T-helper 2 cell treated with Interferon-gamma antibody and Interleukin-4, amounts not matched to agents 100 ng/mL and 5 ng/mL, for 36 hours (primary cell): ENCODE data around the gene FLNB. TPM values are rescaled to one million over a fixed set of nuclear protein-coding genes. Genes with fewer than 3 reads are reported as not detected.

ENCODE experiments used
- intact Hi-C: fragments of 100-400 bp; cut with micrococcal nuclease; formaldehyde crosslinking; loops from one replicate; pipeline ENCODE4 v1.15.1; 2023
- total RNA-seq: library from RNA; stranded (reverse); gene quantifications from 2 replicates; pipeline ENCODE4 v1.2.3, GENCODE V29; 2022

Gene FLNB
- total RNA-seq, 1 donor from 2014 or later = 63.1 TPM

GRCh38 chr3:58129041-58129770 is 121.0 kb downstream of the FLNB start:
- intact Hi-C loops = no loop called here

- intact Hi-C loops = no loop called here
These were observed 122.4 kb downstream of the FLNB start for GRCh38 chr3:58130591-58130990.

DNA sequence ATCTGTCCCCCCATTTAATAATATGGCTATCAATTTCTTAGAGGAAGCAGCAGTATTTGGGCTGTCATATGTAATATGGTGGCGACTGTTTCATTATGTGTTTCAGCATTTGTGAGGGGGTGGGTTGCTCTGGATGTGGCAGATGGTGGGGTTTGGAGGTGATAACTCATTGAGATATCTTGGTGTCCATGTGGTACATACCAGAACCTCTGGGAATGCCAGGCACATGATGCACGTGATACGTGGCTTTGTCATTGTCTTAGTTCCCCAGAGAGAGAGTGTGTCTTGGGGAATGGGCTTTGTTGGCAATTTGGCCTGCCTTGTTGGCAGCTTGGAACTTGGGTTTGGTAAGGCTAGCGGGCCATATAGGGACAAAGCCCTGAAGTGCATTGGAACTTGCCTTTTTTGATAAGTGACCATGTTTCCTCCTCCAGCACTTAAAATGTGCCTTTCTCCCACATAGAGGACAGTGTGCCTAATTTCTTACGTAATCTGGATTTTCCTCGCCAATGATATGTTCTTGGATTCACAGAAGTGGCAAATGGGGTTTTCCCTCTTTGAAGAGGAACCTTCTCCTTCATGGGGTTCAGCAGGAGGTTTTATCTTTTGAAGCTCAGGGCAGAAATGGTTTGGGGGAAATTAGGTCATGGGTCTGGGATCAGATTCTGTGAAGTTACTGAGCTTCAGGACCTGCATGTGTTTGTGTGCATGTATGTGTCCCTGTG is 123.0 kb downstream of the FLNB start:
- intact Hi-C loops = no loop called here

DNA sequence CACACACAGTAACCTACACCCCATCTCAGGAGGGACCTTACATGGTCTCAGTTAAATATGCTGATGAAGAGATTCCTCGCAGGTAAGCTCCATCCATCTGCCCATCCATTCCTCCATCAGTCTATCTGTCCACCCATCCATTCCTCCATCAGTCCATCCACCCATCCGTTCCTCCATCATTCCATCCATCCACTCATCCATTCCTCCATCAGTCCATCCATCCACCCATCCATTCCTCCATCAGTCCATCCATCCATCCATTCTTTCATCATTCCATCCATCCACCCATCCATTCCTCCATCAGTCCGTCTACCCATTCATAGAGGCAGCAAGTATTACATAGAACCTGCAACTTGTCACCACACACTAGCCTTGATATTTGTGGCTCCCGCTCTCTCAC is 124.6 kb downstream of the FLNB start:
- intact Hi-C loops = no loop called here

- intact Hi-C loops = no loop called here
These were observed 126.2 kb downstream of the FLNB start for GRCh38 chr3:58134468-58134867.

GRCh38 chr3:58135712-58136543 is 127.7 kb downstream of the FLNB start:
- intact Hi-C loops = no loop called here

- intact Hi-C loops = no loop called here
These were observed 129.1 kb downstream of the FLNB start for GRCh38 chr3:58137306-58137705.

DNA sequence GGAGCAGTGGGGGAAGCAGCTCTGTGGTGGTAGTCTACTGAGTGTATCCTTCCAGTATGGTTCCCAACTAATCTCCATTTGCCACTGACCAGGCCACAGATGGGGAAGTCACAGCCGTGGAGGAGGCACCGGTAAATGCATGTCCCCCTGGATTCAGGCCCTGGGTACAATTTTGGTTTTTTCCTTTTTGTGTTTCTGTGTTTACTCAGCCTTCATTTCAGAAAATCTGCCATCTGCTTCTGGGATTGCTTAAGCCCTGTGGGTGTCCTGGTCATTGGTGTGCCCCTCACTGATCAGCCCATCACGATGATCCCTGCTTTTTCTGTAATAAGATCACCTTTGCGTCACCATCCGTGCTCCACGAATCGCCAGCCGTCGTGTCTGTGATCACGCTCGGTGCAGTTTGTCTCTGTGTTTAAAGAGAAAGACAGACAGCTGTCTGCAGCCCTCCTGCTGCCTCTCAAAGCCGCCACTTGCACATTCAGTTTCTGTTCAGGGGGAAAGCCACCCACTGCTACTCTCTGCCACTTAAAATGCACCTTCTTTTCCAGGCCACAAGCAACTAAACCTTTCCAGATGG is 133.6 kb downstream of the FLNB start:
- intact Hi-C loops = no loop called here

GRCh38 chr3:58143417-58144055 is 135.3 kb downstream of the FLNB start:
- intact Hi-C loops = no loop called here

GRCh38 chr3:58144478-58145325 is 136.5 kb downstream of the FLNB start:
- intact Hi-C loops = no loop called here

- intact Hi-C loops = no loop called here
These were observed 139.8 kb downstream of the FLNB start for GRCh38 chr3:58148049-58148448.

DNA sequence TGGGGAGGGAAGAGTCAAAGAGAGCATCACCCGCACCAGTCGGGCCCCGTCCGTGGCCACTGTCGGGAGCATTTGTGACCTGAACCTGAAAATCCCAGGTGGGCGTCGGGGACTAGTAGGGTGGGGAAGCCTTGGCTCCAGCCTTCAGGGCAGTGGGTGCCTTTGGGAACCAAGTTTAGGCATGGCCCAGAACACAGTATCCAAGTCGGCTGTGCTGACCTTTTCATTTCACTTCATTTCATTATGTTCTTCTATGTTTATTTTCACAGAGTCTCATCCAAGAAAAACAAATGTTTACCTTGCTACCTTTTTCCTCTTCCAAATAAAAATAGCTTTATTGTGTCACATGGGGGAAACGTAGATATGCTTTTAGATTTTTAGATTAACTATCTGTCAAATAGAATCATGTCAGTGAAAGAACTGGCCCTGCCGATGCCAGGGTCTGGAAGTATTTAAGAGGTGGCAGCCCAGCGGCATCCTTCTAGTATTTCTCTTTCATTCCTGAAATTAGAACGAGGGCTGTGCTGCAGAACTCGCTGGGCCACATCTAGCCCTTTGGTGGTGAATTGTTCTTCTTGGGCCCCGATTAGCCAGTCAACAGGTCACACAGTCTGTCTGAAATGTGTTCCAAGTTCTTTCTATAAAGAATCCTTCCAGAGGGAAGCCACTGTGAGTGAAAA is 142.0 kb downstream of the FLNB start:
- intact Hi-C loops = no loop called here

GRCh38 chr3:58150810-58151199 is 142.6 kb downstream of the FLNB start:
- intact Hi-C loops = no loop called here

GRCh38 chr3:58151637-58152036 is 143.4 kb downstream of the FLNB start:
- intact Hi-C loops = no loop called here

- intact Hi-C loops = no loop called here
These were observed 144.2 kb downstream of the FLNB start for GRCh38 chr3:58152225-58153015.

- intact Hi-C loops = no loop called here
These were observed 145.1 kb downstream of the FLNB start for GRCh38 chr3:58153371-58153770.

- intact Hi-C loops = no loop called here
These were observed 146.6 kb downstream of the FLNB start for GRCh38 chr3:58154626-58155449.

DNA sequence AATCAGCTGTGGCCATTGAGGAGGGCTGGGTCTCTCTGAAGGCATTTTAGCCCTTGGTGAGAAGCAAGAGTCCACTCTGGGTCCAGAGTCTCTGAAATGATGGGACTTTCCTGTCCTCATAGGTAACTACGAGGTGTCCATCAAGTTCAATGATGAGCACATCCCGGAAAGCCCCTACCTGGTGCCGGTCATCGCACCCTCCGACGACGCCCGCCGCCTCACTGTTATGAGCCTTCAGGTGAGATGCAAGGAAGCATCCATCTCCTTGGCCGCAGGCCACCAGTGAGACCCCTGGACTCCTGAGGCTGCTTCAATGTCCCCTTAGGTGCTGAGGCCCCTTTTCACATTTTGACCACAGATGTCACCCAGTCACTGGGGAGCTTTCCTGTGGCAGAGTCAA is 147.6 kb downstream of the FLNB start:
- intact Hi-C loops = no loop called here
